Esophagus squamous epithelium (tissue), 5 donors: ENCODE results near the gene DOK1. TPM values are rescaled to one million over a fixed set of nuclear protein-coding genes. Genes with fewer than 3 reads are reported as not detected.

Experiments
- DNase-seq: peaks from one replicate; lab custom pipeline; 2025; lab: John Stamatoyannopoulos, UW
- H3K27ac ChIP-seq, 4 donors: fragments of 200-600 bp; sonication (generic); one replicate each; pipeline ENCODE4 v1.5.1; 2016 to 2019; ENCODE audit warnings: mild to moderate bottlenecking in 1 of 4
- H3K27me3 ChIP-seq, 4 donors: fragments of 200-600 bp; sonication (generic); 1 replicate in 3 of 4; 2 replicates in 1 of 4; pipeline versions ENCODE4 v1.5.1 to v1.6.0; 2017 to 2021; ENCODE audit warnings: antibody characterized with exemption in 1 of 4
- H3K36me3 ChIP-seq, 3 donors: fragments of 200-600 bp; sonication (generic); one replicate each; pipeline ENCODE4 v1.5.1; 2016 to 2019
- H3K4me1 ChIP-seq, 3 donors: fragments of 200-600 bp; sonication (generic); one replicate each; pipeline ENCODE4 v1.5.1; 2017 to 2019
- H3K4me3 ChIP-seq, 4 donors: fragments of 200-600 bp; sonication (generic); 1 replicate in 3 of 4; 2 replicates in 1 of 4; pipeline ENCODE4 v1.5.1; 2016 to 2019; ENCODE audit warnings: mild to moderate bottlenecking in 2 of 4, moderate library complexity in 1 of 4
- H3K9me3 ChIP-seq, 3 donors: fragments of 200-600 bp; sonication (generic); one replicate each; pipeline ENCODE4 v1.5.1; 2016 to 2019
- CTCF ChIP-seq, 6 experiments: fragments of 450-650 bp in 4 of 6; fragments of 200-600 bp in 2 of 6; sonication (generic) in 2 of 6; IDR thresholded peaks; one replicate each; pipeline ENCODE4 v1.5.1; 2016 to 2019; ENCODE audit warnings: antibody characterized with exemption in 6 of 6, mild to moderate bottlenecking in 4 of 6, moderate library complexity in 4 of 6
- POLR2A ChIP-seq, 4 donors: fragments of 450-650 bp; IDR thresholded peaks; one replicate each; pipeline ENCODE4 v1.6.1; 2017; ENCODE audit warnings: antibody characterized with exemption in 4 of 4, mild to moderate bottlenecking in 4 of 4, moderate library complexity in 3 of 4
- WGBS, 2 donors: methylation state at CpG; one replicate each; pipeline ENCODE4 v1.1.5; 2018; 5-methylcytosine and 5-hydroxymethylcytosine counted together
- intact Hi-C: fragments of 100-400 bp; cut with DNase I; formaldehyde crosslinking; loops from one replicate; pipeline ENCODE4 v1.15.0; 2022
- total RNA-seq, 4 donors: library from RNA; depleted of rRNA; stranded (reverse); fragments of >200 nt; gene quantifications; one replicate each; pipeline ENCODE4 v1.1.0, GENCODE V29; 2016
- donor health status: DM: yes; HTN: yes; CAD: no.

DOK1 gene
- total RNA-seq, 4 donors from 2014 or later = 0.88 to 6.7 (median 3.0) TPM; not detected in 1

GRCh38 chr2:74514368-74515270 lies 39.9 kb upstream of the DOK1 start, which contains the start of gene TLX2:
TLX2 (plus strand) TSS chr2:74514450; CDS start chr2:74514807, 357 bp downstream.
- H3K4me1 ChIP-seq = peaks cover 14 to 39% (median 29%) of the 10 kb centered on the region in 3 donors
- TF ChIP-seq POLR2A (IDR thresholded peaks at IDR 0.05) = no peak
- no peak for TF ChIP-seq CTCF (IDR thresholded peaks at IDR 0.05)
- peaks cover 41 to 100% (median 48%) of the 10 kb centered on the region in 4 donors for H3K27me3 ChIP-seq
- intact Hi-C loops = no loop called here
- H3K4me3 ChIP-seq = peak within 1 kb of the TSS in 2 of 4 donors; percentile 43 to 60
- no peaks in the 10 kb centered on the region for H3K36me3 ChIP-seq
- no peaks in the 10 kb centered on the region for H3K9me3 ChIP-seq
- 2 to 17% methylated on average over 3 to 17 of the region's 82 CpGs for WGBS, 2 donors
- DNase-seq = no peak
- no peak within 1 kb of the TSS for H3K27ac ChIP-seq

- no peak for DNase-seq
- Histone ChIP-seq H3K4me1 (peaks cover 14 to 39% (median 29%) of the 10 kb centered on the region in 3 donors), H3K4me3 (peak overlapping the region in 2 of 4 donors; percentile 43 to 60), H3K9me3 (no peaks in the 10 kb centered on the region), H3K27me3 (peaks cover 41 to 100% (median 48%) of the 10 kb centered on the region in 4 donors), H3K36me3 (no peaks in the 10 kb centered on the region), H3K27ac (no peak overlapping the region)
- WGBS, 2 donors = 20 to 27% methylated on average over 3 to 4 of the region's 60 CpGs
- TF ChIP-seq CTCF (IDR thresholded peaks at IDR 0.05) (no peak), POLR2A (IDR thresholded peaks at IDR 0.05) (no peak)
- intact Hi-C loops = no loop called here
Measured at GRCh38 chr2:74515271-74515980, 39.1 kb upstream of the DOK1 start.

GRCh38 chr2:74515981-74516633 lies 38.4 kb upstream of the DOK1 start:
- peak overlapping the region in 3 of 4 donors; percentile 20 to 60 (median 43) for H3K4me3 ChIP-seq
- TF ChIP-seq CTCF (IDR thresholded peaks at IDR 0.05) (no peak), POLR2A (IDR thresholded peaks at IDR 0.05) (no peak)
- H3K9me3 ChIP-seq = no peaks in the 10 kb centered on the region
- no peak overlapping the region for H3K27ac ChIP-seq
- DNase-seq = no peak
- peaks cover 41 to 98% (median 48%) of the 10 kb centered on the region in 4 donors for H3K27me3 ChIP-seq
- 5 to 13% methylated on average over 6 to 8 of the region's 72 CpGs for WGBS, 2 donors
- intact Hi-C loops = no loop called here
- H3K4me1 ChIP-seq = peaks cover 14 to 39% (median 29%) of the 10 kb centered on the region in 3 donors
- no peaks in the 10 kb centered on the region for H3K36me3 ChIP-seq

- intact Hi-C loops = no loop called here
- 66 to 70% methylated on average over 4 to 11 of the region's 13 CpGs for WGBS, 2 donors
Measured at GRCh38 chr2:74516650-74517049, 37.9 kb upstream of the DOK1 start.

More at GRCh38 chr2:74516650-74517049, 37.9 kb upstream of the DOK1 start:
- peaks cover 14 to 39% (median 29%) of the 10 kb centered on the region in 3 donors for H3K4me1 ChIP-seq
- DNase-seq = no peak
- peaks cover 41 to 96% (median 45%) of the 10 kb centered on the region in 4 donors for H3K27me3 ChIP-seq
- no peak overlapping the region for H3K27ac ChIP-seq
- no peaks in the 10 kb centered on the region for H3K9me3 ChIP-seq
- H3K36me3 ChIP-seq = no peaks in the 10 kb centered on the region
- TF ChIP-seq POLR2A (IDR thresholded peaks at IDR 0.05) = no peak
- no peak for TF ChIP-seq CTCF (IDR thresholded peaks at IDR 0.05)
- peak overlapping the region in 2 of 4 donors; percentile 43 to 60 for H3K4me3 ChIP-seq
